Measurements from ENCODE around the gene MYZAP.

MYZAP gene

DNA sequence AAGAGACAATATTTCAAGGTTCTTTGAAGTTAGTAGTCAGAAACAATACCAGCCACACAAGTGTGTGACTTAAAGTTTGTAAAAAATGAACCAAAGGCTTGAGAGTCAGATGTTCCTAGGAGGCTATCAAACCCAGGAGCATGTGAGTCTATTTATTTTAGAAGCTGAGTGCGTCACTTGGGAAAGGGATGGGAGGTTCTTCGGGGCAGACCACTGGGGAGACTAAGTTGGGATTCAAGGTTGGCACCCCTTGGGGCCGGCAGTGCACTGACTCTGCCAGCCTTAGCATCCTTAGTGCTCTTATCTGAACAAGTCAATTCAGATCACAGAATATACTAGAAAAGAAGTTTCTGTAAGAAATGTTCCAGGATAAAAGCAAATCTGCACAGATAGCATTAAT lies 64.7 kb downstream of the MYZAP start:
- H3K36me3 ChIP-seq (ENCODE audit: insufficient read depth, low read length), result no peaks in the 10 kb centered on the region
- H3K4me1 ChIP-seq (ENCODE audit: insufficient read depth, low read length), result no peaks in the 10 kb centered on the region
- no peaks in the 10 kb centered on the region for H3K9me3 ChIP-seq (ENCODE audit: control insufficient read depth, insufficient read depth, low read length)
- H3K9ac ChIP-seq (ENCODE audit: low read depth, low read length), result no peak overlapping the region

GRCh38 chr15:57657619-57658018 lies 65.9 kb downstream of the MYZAP start:
- Histone ChIP-seq H3K36me3 (ENCODE audit: insufficient read depth, low read length) (no peaks in the 10 kb centered on the region), H3K9me3 (ENCODE audit: control insufficient read depth, insufficient read depth, low read length) (no peaks in the 10 kb centered on the region), H3K4me1 (ENCODE audit: insufficient read depth, low read length) (no peaks in the 10 kb centered on the region), H3K9ac (ENCODE audit: low read depth, low read length) (no peak overlapping the region)

- no peaks in the 10 kb centered on the region for H3K4me1 ChIP-seq (ENCODE audit: insufficient read depth, low read length)
- no peaks in the 10 kb centered on the region for H3K36me3 ChIP-seq (ENCODE audit: insufficient read depth, low read length)
- H3K9ac ChIP-seq (ENCODE audit: low read depth, low read length), result no peak overlapping the region
- H3K9me3 ChIP-seq (ENCODE audit: control insufficient read depth, insufficient read depth, low read length), result no peaks in the 10 kb centered on the region
These were observed 70.5 kb downstream of the MYZAP start for GRCh38 chr15:57662091-57662744.

- Histone ChIP-seq H3K9me3 (ENCODE audit: control insufficient read depth, insufficient read depth, low read length) (no peaks in the 10 kb centered on the region), H3K36me3 (ENCODE audit: insufficient read depth, low read length) (no peaks in the 10 kb centered on the region), H3K4me1 (ENCODE audit: insufficient read depth, low read length) (no peaks in the 10 kb centered on the region), H3K9ac (ENCODE audit: low read depth, low read length) (no peak overlapping the region)
These were observed 71.1 kb downstream of the MYZAP start for GRCh38 chr15:57662802-57663201.

DNA sequence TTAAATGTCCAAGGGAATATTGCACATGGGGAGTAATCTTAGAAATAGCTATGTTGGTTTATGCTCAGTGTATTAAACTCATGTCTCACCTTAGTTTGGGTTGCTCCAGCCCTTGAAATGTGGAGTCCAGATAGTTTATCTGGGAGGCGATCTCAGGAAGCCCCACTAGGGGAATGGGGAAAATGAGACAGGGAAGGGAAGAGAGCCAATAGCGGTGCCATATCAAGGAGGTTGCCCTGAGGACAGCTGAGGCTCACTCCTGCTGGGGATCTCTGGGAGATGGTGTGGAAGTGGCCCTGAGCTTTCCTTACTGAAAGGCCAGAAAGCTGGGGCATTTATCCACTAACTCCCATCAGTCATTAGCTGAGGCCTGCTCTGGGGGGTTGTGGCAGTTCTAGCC lies 71.6 kb downstream of the MYZAP start:
- H3K9me3 ChIP-seq (ENCODE audit: control insufficient read depth, insufficient read depth, low read length), result no peaks in the 10 kb centered on the region
- H3K36me3 ChIP-seq (ENCODE audit: insufficient read depth, low read length), result no peaks in the 10 kb centered on the region
- H3K9ac ChIP-seq (ENCODE audit: low read depth, low read length), result no peak overlapping the region
- no peaks in the 10 kb centered on the region for H3K4me1 ChIP-seq (ENCODE audit: insufficient read depth, low read length)

- Histone ChIP-seq H3K36me3 (ENCODE audit: insufficient read depth, low read length) (no peaks in the 10 kb centered on the region), H3K4me1 (ENCODE audit: insufficient read depth, low read length) (no peaks in the 10 kb centered on the region), H3K9ac (ENCODE audit: low read depth, low read length) (no peak overlapping the region), H3K9me3 (ENCODE audit: control insufficient read depth, insufficient read depth, low read length) (no peaks in the 10 kb centered on the region)
These were observed 73.5 kb downstream of the MYZAP start for GRCh38 chr15:57665194-57665593.

GRCh38 chr15:57665939-57666338 lies 74.2 kb downstream of the MYZAP start:
- Histone ChIP-seq H3K4me1 (ENCODE audit: insufficient read depth, low read length) (no peaks in the 10 kb centered on the region), H3K9ac (ENCODE audit: low read depth, low read length) (no peak overlapping the region), H3K9me3 (ENCODE audit: control insufficient read depth, insufficient read depth, low read length) (no peaks in the 10 kb centered on the region), H3K36me3 (ENCODE audit: insufficient read depth, low read length) (no peaks in the 10 kb centered on the region)

DNA sequence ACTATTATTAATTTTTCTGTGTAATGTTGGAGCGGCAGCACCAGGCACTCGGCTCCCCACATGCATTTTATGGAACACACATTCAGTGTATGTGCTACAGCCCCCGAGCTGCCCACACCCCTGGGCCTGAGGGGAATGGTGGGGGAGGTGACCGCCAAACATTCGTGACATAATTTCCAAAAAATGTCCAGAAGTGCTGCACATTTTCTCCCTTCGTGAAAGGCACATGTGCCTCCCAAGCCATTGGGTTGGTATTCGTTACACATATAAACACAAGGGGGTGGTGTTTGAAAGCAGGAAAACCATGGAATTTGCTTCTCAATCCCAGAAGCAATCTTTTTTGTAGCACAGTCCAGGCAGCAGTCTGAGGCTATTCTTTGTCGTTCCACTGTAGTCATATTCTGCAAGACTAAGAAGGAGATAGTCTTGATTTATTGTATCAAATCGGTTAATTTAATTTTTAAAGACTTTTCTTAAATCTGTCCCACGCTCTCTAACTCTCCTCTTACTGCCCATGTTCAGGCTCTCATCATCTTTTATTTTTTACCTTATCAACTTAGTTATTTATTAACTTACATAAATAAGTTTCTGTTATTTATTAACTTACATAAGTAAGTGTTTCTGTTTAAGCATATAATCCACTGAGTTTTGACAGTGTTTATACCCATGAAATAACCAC lies 75.6 kb downstream of the MYZAP start:
- Histone ChIP-seq H3K9ac (ENCODE audit: low read depth, low read length) (no peak overlapping the region), H3K4me1 (ENCODE audit: insufficient read depth, low read length) (no peaks in the 10 kb centered on the region), H3K36me3 (ENCODE audit: insufficient read depth, low read length) (no peaks in the 10 kb centered on the region), H3K9me3 (ENCODE audit: control insufficient read depth, insufficient read depth, low read length) (no peaks in the 10 kb centered on the region)

DNA sequence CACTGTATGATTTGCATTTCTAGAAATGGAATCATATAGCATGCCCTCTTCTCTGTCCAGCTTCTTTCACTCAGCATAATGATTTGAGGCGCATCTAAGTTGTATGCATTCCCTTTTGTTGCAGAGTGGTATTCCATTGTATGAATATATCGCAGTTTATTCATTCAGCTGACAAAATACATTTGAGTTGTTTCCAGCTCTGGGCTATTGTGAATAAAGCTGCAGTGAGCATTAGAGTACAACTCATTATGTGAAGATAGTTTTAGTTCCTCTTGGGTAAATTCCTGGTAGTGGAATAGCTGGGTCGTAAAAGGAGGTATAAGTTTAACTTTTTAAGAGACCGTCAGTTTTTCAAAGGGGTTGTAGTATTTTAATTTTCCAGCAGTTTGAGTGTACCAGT lies 76.3 kb downstream of the MYZAP start:
- Histone ChIP-seq H3K9me3 (ENCODE audit: control insufficient read depth, insufficient read depth, low read length) (no peaks in the 10 kb centered on the region), H3K4me1 (ENCODE audit: insufficient read depth, low read length) (no peaks in the 10 kb centered on the region), H3K36me3 (ENCODE audit: insufficient read depth, low read length) (no peaks in the 10 kb centered on the region), H3K9ac (ENCODE audit: low read depth, low read length) (no peak overlapping the region)

DNA sequence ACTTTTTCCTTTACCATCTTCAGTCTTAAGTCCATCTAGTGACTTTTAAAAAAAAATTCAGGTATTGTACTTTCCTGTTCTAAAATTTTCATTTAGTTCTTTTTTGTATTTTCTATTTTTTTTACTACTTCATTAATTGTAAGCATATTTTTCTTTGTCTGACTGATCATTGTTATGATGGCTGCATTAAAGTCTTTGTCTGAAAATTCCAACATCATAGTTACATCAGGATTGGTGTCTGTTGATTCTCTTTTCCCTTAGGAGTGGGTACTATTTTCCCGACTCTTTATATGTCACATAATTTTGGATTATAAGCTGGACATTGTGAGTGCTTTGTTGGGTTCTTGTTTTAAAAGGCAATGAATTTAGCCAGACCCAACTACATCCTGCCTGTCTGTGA lies 79.9 kb downstream of the MYZAP start:
- Histone ChIP-seq H3K36me3 (ENCODE audit: insufficient read depth, low read length) (no peaks in the 10 kb centered on the region), H3K9me3 (ENCODE audit: control insufficient read depth, insufficient read depth, low read length) (no peaks in the 10 kb centered on the region), H3K9ac (ENCODE audit: low read depth, low read length) (no peak overlapping the region), H3K4me1 (ENCODE audit: insufficient read depth, low read length) (no peaks in the 10 kb centered on the region)

DNA sequence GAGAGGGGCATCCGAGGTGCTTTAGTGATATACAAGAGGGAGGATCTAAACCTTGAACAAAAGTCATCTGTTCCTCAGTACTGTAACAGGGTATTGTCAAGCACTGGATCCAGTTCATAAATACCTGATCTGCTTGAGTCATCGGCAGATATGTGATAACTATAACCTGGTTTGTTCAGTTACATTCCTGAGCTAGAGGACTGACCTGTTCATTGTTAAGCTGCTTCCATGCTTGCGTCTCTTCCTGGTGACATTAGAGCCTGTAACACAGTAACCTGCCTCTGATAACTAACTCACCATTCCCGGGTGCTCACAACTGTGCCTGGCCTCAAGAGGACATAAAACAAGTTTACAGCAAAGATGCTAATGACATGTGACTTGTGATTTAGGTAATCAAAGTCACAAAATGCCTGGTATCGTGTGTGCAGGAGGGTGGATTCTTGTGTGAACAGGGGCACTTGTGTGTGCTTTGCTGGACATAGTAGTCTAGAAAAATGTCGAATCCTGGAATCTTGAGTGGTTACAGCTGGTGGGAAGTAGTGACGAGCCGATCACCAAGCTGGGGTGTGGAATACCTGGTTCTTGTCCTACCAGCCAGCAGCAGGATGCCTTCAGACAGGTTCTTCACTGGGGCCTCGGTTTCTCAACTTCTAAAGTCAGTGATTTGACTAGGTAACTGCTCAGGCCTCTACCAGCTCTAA lies 83.9 kb downstream of the MYZAP start:
- no peaks in the 10 kb centered on the region for H3K9me3 ChIP-seq (ENCODE audit: control insufficient read depth, insufficient read depth, low read length)
- no peak overlapping the region for H3K9ac ChIP-seq (ENCODE audit: low read depth, low read length)
- H3K4me1 ChIP-seq (ENCODE audit: insufficient read depth, low read length), result no peaks in the 10 kb centered on the region
- no peaks in the 10 kb centered on the region for H3K36me3 ChIP-seq (ENCODE audit: insufficient read depth, low read length)

- H3K4me1 ChIP-seq (ENCODE audit: insufficient read depth, low read length), result no peaks in the 10 kb centered on the region
These were observed 84.9 kb downstream of the MYZAP start for GRCh38 chr15:57676585-57676984.

GRCh38 chr15:57677204-57677603 lies 85.5 kb downstream of the MYZAP start:
- no peak overlapping the region for H3K9ac ChIP-seq (ENCODE audit: low read depth, low read length)
- no peaks in the 10 kb centered on the region for H3K4me1 ChIP-seq (ENCODE audit: insufficient read depth, low read length)
- H3K36me3 ChIP-seq (ENCODE audit: insufficient read depth, low read length), result no peaks in the 10 kb centered on the region
- H3K9me3 ChIP-seq (ENCODE audit: control insufficient read depth, insufficient read depth, low read length), result no peaks in the 10 kb centered on the region

More at GRCh38 chr15:57676585-57676984, 84.9 kb downstream of the MYZAP start:
- Histone ChIP-seq H3K9me3 (ENCODE audit: control insufficient read depth, insufficient read depth, low read length) (no peaks in the 10 kb centered on the region), H3K9ac (ENCODE audit: low read depth, low read length) (no peak overlapping the region), H3K36me3 (ENCODE audit: insufficient read depth, low read length) (no peaks in the 10 kb centered on the region)

- Histone ChIP-seq H3K9ac (ENCODE audit: low read depth, low read length) (no peak overlapping the region), H3K4me1 (ENCODE audit: insufficient read depth, low read length) (no peaks in the 10 kb centered on the region), H3K9me3 (ENCODE audit: control insufficient read depth, insufficient read depth, low read length) (no peaks in the 10 kb centered on the region), H3K36me3 (ENCODE audit: insufficient read depth, low read length) (no peaks in the 10 kb centered on the region)
These were observed 88.3 kb downstream of the MYZAP start for GRCh38 chr15:57680021-57680420.

- no peak overlapping the region for H3K9ac ChIP-seq (ENCODE audit: low read depth, low read length)
- no peaks in the 10 kb centered on the region for H3K4me1 ChIP-seq (ENCODE audit: insufficient read depth, low read length)
- no peaks in the 10 kb centered on the region for H3K9me3 ChIP-seq (ENCODE audit: control insufficient read depth, insufficient read depth, low read length)
- H3K36me3 ChIP-seq (ENCODE audit: insufficient read depth, low read length), result no peaks in the 10 kb centered on the region
These were observed 89.3 kb downstream of the MYZAP start for GRCh38 chr15:57681011-57681410.
